HepG2 (cell line): ENCODE results near the gene YBX2. TPM values are rescaled to one million over a fixed set of nuclear protein-coding genes. Genes with fewer than 3 reads are reported as not detected.
A peak's percentile ranks its signal among the peaks of the same experiment; 100 is the strongest.

Source experiments
- EED ChIP-seq: sonication (generic); formaldehyde crosslinking; IDR thresholded peaks from 2 replicates; pipeline ENCODE4 v1.5.0; 2020; ENCODE audit warnings: mild to moderate bottlenecking, missing genetic modification reagents
- FOXA3 ChIP-seq: IDR thresholded peaks from 2 replicates; pipeline ENCODE4 v1.6.1; 2016; ENCODE audit warnings: missing genetic modification reagents, missing compliant biosample characterization
- GATA4 ChIP-seq: sonication (generic); IDR thresholded peaks from 2 replicates; pipeline ENCODE4 v1.6.1; 2016; ENCODE audit warnings: antibody characterized with exemption, low read depth, borderline replicate concordance
- GATAD2A ChIP-seq: IDR thresholded peaks from 2 replicates; pipeline ENCODE4 v1.6.1; 2016
- GZF1 ChIP-seq: sonication (generic); formaldehyde crosslinking; IDR thresholded peaks from 2 replicates; pipeline ENCODE4 v1.5.1; 2020; ENCODE audit warnings: mild to moderate bottlenecking, missing genetic modification reagents
- HDAC1 ChIP-seq: sonication (generic); formaldehyde crosslinking; IDR thresholded peaks from 2 replicates; pipeline ENCODE4 v1.5.1; 2020; ENCODE audit warnings: mild to moderate bottlenecking, missing genetic modification reagents
- IRX3 ChIP-seq: sonication (generic); formaldehyde crosslinking; IDR thresholded peaks from 2 replicates; pipeline ENCODE4 v1.8.1; 2023; ENCODE audit warnings: mild to moderate bottlenecking, low read depth, missing genetic modification reagents, borderline replicate concordance
- MATR3 ChIP-seq: sonication (generic); formaldehyde crosslinking; IDR thresholded peaks from 2 replicates; pipeline ENCODE4 v1.4.0; 2020; ENCODE audit warnings: missing genetic modification reagents
- MBD4 ChIP-seq: IDR thresholded peaks from 2 replicates; pipeline ENCODE4 v1.6.1; 2012; ENCODE audit warnings: low read length, inconsistent platforms, borderline replicate concordance
- MED13 ChIP-seq: sonication (generic); formaldehyde crosslinking; IDR thresholded peaks from 2 replicates; pipeline ENCODE4 v1.5.0; 2020; ENCODE audit warnings: missing genetic modification reagents
- MYNN ChIP-seq: sonication (generic); formaldehyde crosslinking; IDR thresholded peaks from 2 replicates; pipeline ENCODE4 v1.4.0; 2020; ENCODE audit warnings: mild to moderate bottlenecking, low read depth, missing genetic modification reagents
- NAIF1 ChIP-seq: sonication (generic); formaldehyde crosslinking; IDR thresholded peaks from 2 replicates; pipeline ENCODE4 v1.5.0; 2020; ENCODE audit warnings: mild to moderate bottlenecking, missing genetic modification reagents, borderline replicate concordance
- NFRKB ChIP-seq: fragments of 450-650 bp; IDR thresholded peaks from 2 replicates; pipeline ENCODE4 v1.6.1; 2017
- NR2F1 ChIP-seq, 2 experiments: fragments of 450-650 bp in 1 of 2; formaldehyde crosslinking in 1 of 2; IDR thresholded peaks; 2 replicates each; pipeline versions ENCODE4 v1.5.0 to v1.6.1; 2016 to 2020; ENCODE audit warnings: mild to moderate bottlenecking in 1 of 2, missing compliant biosample characterization in 1 of 2, missing genetic modification reagents in 1 of 2, moderate library complexity in 1 of 2
- NR2F6 ChIP-seq, 2 experiments: IDR thresholded peaks; 2 replicates each; pipeline ENCODE4 v1.6.1; 2016; ENCODE audit warnings: antibody characterized with exemption in 1 of 2, mild to moderate bottlenecking in 1 of 2
- PCBP1 ChIP-seq: fragments of 200-400 bp; formaldehyde crosslinking; IDR thresholded peaks from 2 replicates; pipeline ENCODE4 v1.6.1; 2017; ENCODE audit warnings: mild to moderate bottlenecking, low read depth, low read length, borderline replicate concordance
- RELA ChIP-seq: sonication (generic); formaldehyde crosslinking; IDR thresholded peaks from 2 replicates; pipeline ENCODE4 v1.4.0; 2020; ENCODE audit warnings: missing genetic modification reagents
- SAP130 ChIP-seq: IDR thresholded peaks from 2 replicates; pipeline ENCODE4 v1.6.1; 2016; ENCODE audit warnings: low read depth
- TBL1XR1 ChIP-seq: fragments of 150-350 bp; IDR thresholded peaks from 2 replicates; pipeline ENCODE4 v1.6.1; 2014; ENCODE audit warnings: borderline replicate concordance, low read length; ENCODE audit not compliant: partially characterized antibody
- YEATS2 ChIP-seq: sonication (generic); formaldehyde crosslinking; IDR thresholded peaks from 2 replicates; pipeline ENCODE4 v1.4.0; 2020; ENCODE audit warnings: missing genetic modification reagents, borderline replicate concordance
- ZFP90 ChIP-seq: sonication (generic); formaldehyde crosslinking; IDR thresholded peaks from 2 replicates; pipeline ENCODE4 v1.8.0; 2022; ENCODE audit warnings: missing genetic modification reagents, mild to moderate bottlenecking, inconsistent platforms, borderline replicate concordance
- polyA plus RNA-seq, 8 experiments: library from polyadenylated mRNA; depleted of rRNA in 3 of 8; stranded (reverse) in 7 of 8; unstranded in 1 of 8; fragments of >200 nt; fragmentation: Illumina TruSeq in 4 of 8; extraction: Trizol in 4 of 8; gene quantifications; 2 replicates each; pipeline versions ENCODE4 v1.2.1 to v1.2.3, GENCODE V29; 2011 to 2016; ENCODE audit warnings: low read depth in 4 of 8, missing spikeins in 1 of 8, mixed read lengths in 1 of 8; ENCODE audit not compliant: insufficient read depth in 1 of 8
- total RNA-seq, 5 experiments: library from RNA; depleted of rRNA; stranded (reverse); fragments of >200 nt; fragmentation: Illumina TruSeq; extraction: Trizol; gene quantifications; 2 replicates each; pipeline ENCODE4 v1.2.3, GENCODE V29; 2016; ENCODE audit warnings: low read depth in 1 of 5
- TF ChIP-seq, protein P1 (sequence below): sonication (generic); formaldehyde crosslinking; IDR thresholded peaks from 2 replicates; pipeline ENCODE4 v1.9.0; 2021; ENCODE audit warnings: missing genetic modification reagents, borderline replicate concordance
- TF ChIP-seq, protein P2 (sequence below): sonication (generic); formaldehyde crosslinking; IDR thresholded peaks from 2 replicates; pipeline ENCODE4 v1.5.0; 2020; ENCODE audit warnings: mild to moderate bottlenecking, missing genetic modification reagents, moderate library complexity
- TF ChIP-seq, protein P3 (sequence below): sonication (generic); formaldehyde crosslinking; IDR thresholded peaks from 2 replicates; pipeline ENCODE4 v1.8.1; 2023; ENCODE audit warnings: mild to moderate bottlenecking, moderate library complexity, missing genetic modification reagents

The YBX2 gene
- total and polyA plus RNA-seq, 2 of the 13 experiments (the other 11 are each of a cell fraction or from before 2014, with no cell fraction given) = 0.12 to 0.22 TPM

DNA sequence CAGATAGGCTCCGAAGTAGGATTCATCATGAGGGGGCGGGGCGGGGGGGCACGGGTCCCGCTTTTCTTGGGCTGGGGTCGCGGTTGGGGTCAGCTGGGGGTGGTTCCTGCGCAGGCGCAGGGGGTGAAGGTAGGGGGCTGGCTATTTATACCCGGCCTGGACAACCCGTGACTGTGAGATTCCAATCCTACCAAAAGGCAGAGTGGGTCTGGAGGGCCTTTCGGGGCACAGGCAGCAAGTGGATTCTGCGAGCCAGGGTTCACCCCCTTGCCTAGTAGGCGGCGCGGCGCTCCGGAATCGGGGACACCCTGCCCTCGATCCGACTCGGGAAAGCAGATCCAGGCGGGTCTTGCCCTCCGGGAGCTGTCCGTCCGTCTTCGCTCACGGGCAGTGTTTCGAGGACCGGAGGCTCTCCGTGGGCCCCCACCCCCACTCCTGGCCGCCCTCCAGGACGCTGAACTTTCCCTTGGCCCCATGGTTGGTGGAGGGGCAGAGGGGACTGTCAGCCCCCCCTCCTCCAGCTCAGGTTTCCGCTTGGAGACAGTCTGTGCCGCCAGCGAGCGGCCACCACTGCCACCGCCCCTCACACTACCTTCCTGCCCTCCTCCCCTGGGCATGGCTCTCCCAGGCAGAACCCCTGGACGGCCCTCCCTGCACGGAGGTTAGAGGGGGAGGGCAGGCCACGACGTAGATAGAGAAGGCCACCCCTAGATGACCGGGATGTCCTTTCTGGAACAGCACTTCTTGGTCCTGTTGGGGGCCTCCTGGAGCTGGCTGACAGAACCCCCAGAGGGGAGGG, 12.3 kb downstream of the YBX2 start (continued):
- TF ChIP-seq NAIF1 (CRISPR knock-in tag) (peak; percentile 22; the same call in 1 of the 2 replicates), MYNN (CRISPR knock-in tag) (0 out of 2 replicates have a peak, but pooled peaks have one; percentile 75), IRX3 (no peak), MED13 (CRISPR knock-in tag) (0 out of 2 replicates have a peak, but pooled peaks have one; percentile 26), RELA (CRISPR knock-in tag) (peak; percentile 34; the same call in 1 of the 2 replicates), ZFP90 (0 out of 2 replicates have a peak, but pooled peaks have one; percentile 56), NFRKB (no peak), SAP130 (peak; percentile 57), NR2F1 (CRISPR knock-in tag; IDR thresholded peaks at IDR 0.05) (no peak), MATR3 (CRISPR knock-in tag) (no peak), EED (no peak), YEATS2 (0 out of 2 replicates have a peak, but pooled peaks have one; percentile 3), TBL1XR1 (no peak), GZF1 (no peak), PCBP1 (0 out of 2 replicates have a peak, but pooled peaks have one; percentile 19), HDAC1 (CRISPR knock-in tag) (peak; percentile 69), FOXA3 (CRISPR knock-in tag) (0 out of 2 replicates have a peak, but pooled peaks have one; percentile 6), NR2F6 (IDR thresholded peaks at IDR 0.05) (peak; percentile 29), NR2F6 (CRISPR knock-in tag; IDR thresholded peaks at IDR 0.05) (no peak), GATAD2A (CRISPR knock-in tag) (0 out of 2 replicates have a peak, but pooled peaks have one; percentile 39), MBD4 (no peak), GATA4 (no peak)
- TF ChIP-seq, protein P1, sequence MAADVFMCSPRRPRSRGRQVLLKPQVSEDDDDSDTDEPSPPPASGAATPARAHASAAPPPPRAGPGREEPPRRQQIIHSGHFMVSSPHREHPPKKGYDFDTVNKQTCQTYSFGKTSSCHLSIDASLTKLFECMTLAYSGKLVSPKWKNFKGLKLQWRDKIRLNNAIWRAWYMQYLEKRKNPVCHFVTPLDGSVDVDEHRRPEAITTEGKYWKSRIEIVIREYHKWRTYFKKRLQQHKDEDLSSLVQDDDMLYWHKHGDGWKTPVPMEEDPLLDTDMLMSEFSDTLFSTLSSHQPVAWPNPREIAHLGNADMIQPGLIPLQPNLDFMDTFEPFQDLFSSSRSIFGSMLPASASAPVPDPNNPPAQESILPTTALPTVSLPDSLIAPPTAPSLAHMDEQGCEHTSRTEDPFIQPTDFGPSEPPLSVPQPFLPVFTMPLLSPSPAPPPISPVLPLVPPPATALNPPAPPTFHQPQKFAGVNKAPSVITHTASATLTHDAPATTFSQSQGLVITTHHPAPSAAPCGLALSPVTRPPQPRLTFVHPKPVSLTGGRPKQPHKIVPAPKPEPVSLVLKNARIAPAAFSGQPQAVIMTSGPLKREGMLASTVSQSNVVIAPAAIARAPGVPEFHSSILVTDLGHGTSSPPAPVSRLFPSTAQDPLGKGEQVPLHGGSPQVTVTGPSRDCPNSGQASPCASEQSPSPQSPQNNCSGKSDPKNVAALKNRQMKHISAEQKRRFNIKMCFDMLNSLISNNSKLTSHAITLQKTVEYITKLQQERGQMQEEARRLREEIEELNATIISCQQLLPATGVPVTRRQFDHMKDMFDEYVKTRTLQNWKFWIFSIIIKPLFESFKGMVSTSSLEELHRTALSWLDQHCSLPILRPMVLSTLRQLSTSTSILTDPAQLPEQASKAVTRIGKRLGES (CRISPR knock-in tag) = no peak
- TF ChIP-seq, protein P2, sequence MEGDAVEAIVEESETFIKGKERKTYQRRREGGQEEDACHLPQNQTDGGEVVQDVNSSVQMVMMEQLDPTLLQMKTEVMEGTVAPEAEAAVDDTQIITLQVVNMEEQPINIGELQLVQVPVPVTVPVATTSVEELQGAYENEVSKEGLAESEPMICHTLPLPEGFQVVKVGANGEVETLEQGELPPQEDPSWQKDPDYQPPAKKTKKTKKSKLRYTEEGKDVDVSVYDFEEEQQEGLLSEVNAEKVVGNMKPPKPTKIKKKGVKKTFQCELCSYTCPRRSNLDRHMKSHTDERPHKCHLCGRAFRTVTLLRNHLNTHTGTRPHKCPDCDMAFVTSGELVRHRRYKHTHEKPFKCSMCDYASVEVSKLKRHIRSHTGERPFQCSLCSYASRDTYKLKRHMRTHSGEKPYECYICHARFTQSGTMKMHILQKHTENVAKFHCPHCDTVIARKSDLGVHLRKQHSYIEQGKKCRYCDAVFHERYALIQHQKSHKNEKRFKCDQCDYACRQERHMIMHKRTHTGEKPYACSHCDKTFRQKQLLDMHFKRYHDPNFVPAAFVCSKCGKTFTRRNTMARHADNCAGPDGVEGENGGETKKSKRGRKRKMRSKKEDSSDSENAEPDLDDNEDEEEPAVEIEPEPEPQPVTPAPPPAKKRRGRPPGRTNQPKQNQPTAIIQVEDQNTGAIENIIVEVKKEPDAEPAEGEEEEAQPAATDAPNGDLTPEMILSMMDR (CRISPR knock-in tag) = 0 out of 2 replicates have a peak, but pooled peaks have one; percentile 3
- TF ChIP-seq, protein P3, sequence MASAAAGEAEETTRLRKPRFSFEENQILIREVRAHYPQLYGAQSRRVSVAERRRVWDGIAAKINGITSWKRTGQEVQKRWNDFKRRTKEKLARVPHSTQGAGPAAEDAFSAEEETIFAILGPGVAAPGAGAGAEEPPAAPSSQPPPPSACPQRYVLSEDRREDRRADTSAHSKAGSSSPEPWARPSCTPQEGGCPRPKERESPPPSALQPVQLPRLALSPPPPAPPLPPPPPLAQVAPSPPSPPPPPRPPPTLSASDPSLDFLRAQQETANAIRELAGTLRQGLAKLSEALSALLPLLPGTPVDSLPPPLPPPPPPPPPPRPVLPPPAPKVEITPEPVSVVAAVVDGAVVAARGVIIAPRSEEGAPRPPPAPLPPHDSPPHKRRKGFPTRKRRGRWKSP (CRISPR knock-in tag) = no peak
